Measurements from ENCODE around the gene EEFSEC. TPM values are rescaled to one million over a fixed set of nuclear protein-coding genes. Genes with fewer than 3 reads are reported as not detected.

EEFSEC gene
- total and polyA plus RNA-seq, 8 donors, result 5.9 to 9.8 (median 7.4) TPM

GRCh38 chr3:128429275-128429674 is 276.0 kb downstream of the EEFSEC start:
- Histone ChIP-seq H3K4me1 (peaks cover 0 to 11% (median 2%) of the 10 kb centered on the region in 3 donors), H3K27ac (no peak overlapping the region), H3K27me3 (no peaks in the 10 kb centered on the region), H3K4me3 (no peak overlapping the region), H3K9me3 (no peaks in the 10 kb centered on the region), H3K36me3 (no peaks in the 10 kb centered on the region)
- no peak for FAIRE-seq
- WGBS, 2 donors, result 93 to 94% methylated on average over 15 of the region's 15 CpGs
- peak in 2 of 6 donors; percentile 48 to 62 for DNase-seq
- no peak for TF ChIP-seq CTCF (IDR thresholded peaks at IDR 0.05)
- ATAC-seq, result no peak
- intact Hi-C loops (cut with DNase I), result loop anchor here in 2 of 3 donors (5.0 to 10.0 kb wide), 3 partner anchors 68 to 156 kb away; no protein-coding TSS in a partner anchor

GRCh38 chr3:128429751-128430150 is 276.5 kb downstream of the EEFSEC start:
- H3K4me3 ChIP-seq, result no peak overlapping the region
- H3K9me3 ChIP-seq, result no peaks in the 10 kb centered on the region
- H3K4me1 ChIP-seq, result peaks cover 0 to 12% (median 7%) of the 10 kb centered on the region in 3 donors
- no peak for FAIRE-seq
- no peaks in the 10 kb centered on the region for H3K36me3 ChIP-seq
- no peak overlapping the region for H3K27ac ChIP-seq
- no peak for ATAC-seq
- no peaks in the 10 kb centered on the region for H3K27me3 ChIP-seq
- 90 to 91% methylated on average over 8 of the region's 8 CpGs for WGBS, 2 donors
- peak in 2 of 6 donors; percentile 48 to 64 for DNase-seq
- no peak for TF ChIP-seq CTCF (IDR thresholded peaks at IDR 0.05)
- intact Hi-C loops (cut with DNase I), result loop anchor here in 2 of 3 donors (5.0 to 10.0 kb wide), 3 partner anchors 68 to 155 kb away; no protein-coding TSS in a partner anchor

GRCh38 chr3:128430301-128430700 is 277.0 kb downstream of the EEFSEC start:
- intact Hi-C loops (cut with DNase I), result no loop called here
- ATAC-seq (no peak), DNase-seq (no peak), FAIRE-seq (no peak)
- Histone ChIP-seq H3K9me3 (no peaks in the 10 kb centered on the region), H3K4me1 (peaks cover 0 to 17% (median 12%) of the 10 kb centered on the region in 3 donors), H3K36me3 (no peaks in the 10 kb centered on the region), H3K27me3 (no peaks in the 10 kb centered on the region), H3K27ac (no peak overlapping the region), H3K4me3 (no peak overlapping the region)
- TF ChIP-seq CTCF (IDR thresholded peaks at IDR 0.05), result no peak
- 84 to 88% methylated on average over 10 of the region's 10 CpGs for WGBS, 2 donors

- Histone ChIP-seq H3K36me3 (no peaks in the 10 kb centered on the region), H3K27me3 (no peaks in the 10 kb centered on the region), H3K4me1 (peaks cover 0 to 19% (median 16%) of the 10 kb centered on the region in 3 donors), H3K9me3 (no peaks in the 10 kb centered on the region), H3K4me3 (no peak overlapping the region), H3K27ac (no peak overlapping the region)
- no peak for TF ChIP-seq CTCF (IDR thresholded peaks at IDR 0.05)
- intact Hi-C loops (cut with DNase I), result no loop called here
- peak in 1 of 6 donors; percentile 48 for DNase-seq
- ATAC-seq, result no peak
- 87 to 90% methylated on average over 8 of the region's 8 CpGs for WGBS, 2 donors
- no peak for FAIRE-seq
Measured at GRCh38 chr3:128430731-128431130, 277.4 kb downstream of the EEFSEC start.

- Histone ChIP-seq H3K27me3 (no peaks in the 10 kb centered on the region), H3K27ac (no peak overlapping the region), H3K36me3 (no peaks in the 10 kb centered on the region), H3K9me3 (no peaks in the 10 kb centered on the region), H3K4me1 (peaks cover 0 to 17% (median 12%) of the 10 kb centered on the region in 3 donors), H3K4me3 (peak overlapping the region in 1 of 4 donors; percentile 51)
- intact Hi-C loops (cut with DNase I), result no loop called here
- no peak for TF ChIP-seq CTCF (IDR thresholded peaks at IDR 0.05)
- DNase-seq, result no peak
- WGBS, 2 donors, result 83 to 88% methylated on average over 13 of the region's 13 CpGs
- FAIRE-seq, result no peak
- ATAC-seq, result no peak
Measured at GRCh38 chr3:128431803-128432300, 278.6 kb downstream of the EEFSEC start.

Measured in pancreas (tissue), 10 donors.